ENCODE measurements around the gene GABRA1. TPM values are rescaled to one million over a fixed set of nuclear protein-coding genes. Genes with fewer than 3 reads are reported as not detected.

Gene GABRA1
- total and polyA plus RNA-seq, 2 donors (not counting 3 experiments of a cell fraction or from before 2014, with no cell fraction given): not detected

DNA sequence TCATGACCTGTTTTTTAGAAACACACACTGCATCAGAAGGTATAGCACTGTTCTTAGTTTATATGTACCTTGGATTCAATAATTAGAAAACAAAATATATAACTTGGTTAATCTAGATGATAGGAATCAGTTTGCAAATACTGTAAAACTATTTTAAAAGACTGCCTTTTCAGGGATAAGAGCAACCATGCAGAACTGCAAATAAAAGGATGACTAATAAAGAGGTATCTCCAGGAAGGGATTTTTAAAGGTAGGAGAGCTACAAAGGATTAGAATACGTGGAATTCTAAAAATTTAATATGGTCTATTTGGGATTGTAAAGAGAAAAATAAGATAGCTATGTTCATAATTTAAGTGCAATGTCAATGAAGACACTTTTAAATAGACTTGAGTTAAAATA, 9.4 kb downstream of the GABRA1 start:
- ChIA-PET CTCF (no interaction called here), POLR2A (no interaction called here)
- H3K27ac ChIP-seq (ENCODE audit: insufficient read depth, low read depth, low read length): no peak overlapping the region
- no peaks in the 10 kb centered on the region for H3K36me3 ChIP-seq (ENCODE audit: control insufficient read depth in 2 of 2, extremely low read depth in 1 of 2, insufficient read depth in 2 of 2, low read length in 2 of 2)
- no peaks in the 10 kb centered on the region for H3K9me1 ChIP-seq (replicated peaks; ENCODE audit: control insufficient read depth, extremely low read depth, insufficient read depth, low read length)
- DNase-seq (ENCODE audit: low read depth, low spot score) (no peak), FAIRE-seq (no peak)
- TF ChIP-seq, protein P1, sequence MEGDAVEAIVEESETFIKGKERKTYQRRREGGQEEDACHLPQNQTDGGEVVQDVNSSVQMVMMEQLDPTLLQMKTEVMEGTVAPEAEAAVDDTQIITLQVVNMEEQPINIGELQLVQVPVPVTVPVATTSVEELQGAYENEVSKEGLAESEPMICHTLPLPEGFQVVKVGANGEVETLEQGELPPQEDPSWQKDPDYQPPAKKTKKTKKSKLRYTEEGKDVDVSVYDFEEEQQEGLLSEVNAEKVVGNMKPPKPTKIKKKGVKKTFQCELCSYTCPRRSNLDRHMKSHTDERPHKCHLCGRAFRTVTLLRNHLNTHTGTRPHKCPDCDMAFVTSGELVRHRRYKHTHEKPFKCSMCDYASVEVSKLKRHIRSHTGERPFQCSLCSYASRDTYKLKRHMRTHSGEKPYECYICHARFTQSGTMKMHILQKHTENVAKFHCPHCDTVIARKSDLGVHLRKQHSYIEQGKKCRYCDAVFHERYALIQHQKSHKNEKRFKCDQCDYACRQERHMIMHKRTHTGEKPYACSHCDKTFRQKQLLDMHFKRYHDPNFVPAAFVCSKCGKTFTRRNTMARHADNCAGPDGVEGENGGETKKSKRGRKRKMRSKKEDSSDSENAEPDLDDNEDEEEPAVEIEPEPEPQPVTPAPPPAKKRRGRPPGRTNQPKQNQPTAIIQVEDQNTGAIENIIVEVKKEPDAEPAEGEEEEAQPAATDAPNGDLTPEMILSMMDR (IDR thresholded peaks at IDR 0.05; ENCODE audit: extremely low read depth in 1 of 2, insufficient read depth in 1 of 2, low read depth in 1 of 2, low read length in 2 of 2): no peak
- TF ChIP-seq MYC (IDR thresholded peaks at IDR 0.05; ENCODE audit: low read depth, low read length): no peak
- TF ChIP-seq POLR2AphosphoS5 (IDR thresholded peaks at IDR 0.05; ENCODE audit: insufficient read depth, low read depth, low read length): no peak
- no peak for TF ChIP-seq GATA2 (IDR thresholded peaks at IDR 0.05; ENCODE audit: insufficient read depth, insufficient read length, low read depth, low read length)
- no peak for TF ChIP-seq JUN (IDR thresholded peaks at IDR 0.05; ENCODE audit: borderline replicate concordance, insufficient read depth, insufficient read length, low read depth)
- no peaks in the 10 kb centered on the region for H3K4me1 ChIP-seq (ENCODE audit: control insufficient read depth, extremely low read depth, insufficient read depth, low read length)
- H3K79me2 ChIP-seq (ENCODE audit: control insufficient read depth, insufficient read depth, low read length): no peaks in the 10 kb centered on the region
- intact Hi-C loops (cut with micrococcal nuclease): no loop called here
- no peak overlapping the region for H3K9ac ChIP-seq (replicated peaks; ENCODE audit: extremely low read depth, insufficient read depth, low read length)
- no TSS peak for BruUV-seq (replicated peaks)
- no peaks in the 10 kb centered on the region for H4K20me1 ChIP-seq (replicated peaks; ENCODE audit: control insufficient read depth, extremely low read depth, insufficient read depth, low read length)
- dilution Hi-C loops (cut with MboI; ENCODE audit: extremely low pct_ligation_motif_present, low sequenced_read_pairs): no loop called here
- H2AFZ ChIP-seq (ENCODE audit: low read depth, low read length): no peak overlapping the region
- H3K9me3 ChIP-seq (replicated peaks; ENCODE audit: control insufficient read depth, insufficient read depth, low read length): no peaks in the 10 kb centered on the region
- no peak overlapping the region for H3K4me2 ChIP-seq (ENCODE audit: insufficient read depth, low read length)
- H3K27me3 ChIP-seq (ENCODE audit: control insufficient read depth in 2 of 2, insufficient read depth in 2 of 2, low read length in 2 of 2): no peaks in the 10 kb centered on the region
- no peak overlapping the region for H3K4me3 ChIP-seq (replicated peaks in 1 of 3; ENCODE audit: insufficient read depth in 1 of 3, low read depth in 1 of 3, low read length in 3 of 3)

DNA sequence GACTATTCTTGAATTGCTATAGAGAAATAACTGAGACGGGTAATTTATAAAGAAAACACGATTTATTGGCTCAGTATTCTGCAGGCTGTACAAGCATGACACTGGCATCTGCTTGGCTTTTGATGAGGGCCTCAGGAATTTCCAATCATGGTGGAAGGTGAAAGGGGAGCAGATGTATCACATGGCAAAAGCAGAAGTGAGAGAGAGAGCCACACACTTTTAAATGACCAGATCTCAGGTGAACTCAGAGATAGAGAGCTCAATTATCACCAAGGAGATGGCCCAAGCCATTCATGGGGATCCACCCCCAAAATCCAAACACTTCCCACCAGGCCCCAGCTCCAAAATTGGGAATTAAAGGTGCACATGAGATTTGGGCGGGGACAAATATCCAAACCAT, 15.3 kb downstream of the GABRA1 start:
- no TSS peak for BruUV-seq (replicated peaks)
- TF ChIP-seq GATA2 (IDR thresholded peaks at IDR 0.05; ENCODE audit: insufficient read depth, insufficient read length, low read depth, low read length) (no peak), POLR2A (IDR thresholded peaks at IDR 0.05; ENCODE audit: low read depth, low read length) (no peak), POLR2AphosphoS5 (IDR thresholded peaks at IDR 0.05; ENCODE audit: insufficient read depth, low read depth, low read length) (no peak), MYC (IDR thresholded peaks at IDR 0.05; ENCODE audit: low read depth, low read length) (no peak), EZH2 (IDR thresholded peaks at IDR 0.05; ENCODE audit: borderline replicate concordance, low read depth, low read length, severe bottlenecking) (no peak), FOS (IDR thresholded peaks at IDR 0.05; ENCODE audit: borderline replicate concordance, insufficient read depth, low read length) (no peak)
- TF ChIP-seq, protein P1 (IDR thresholded peaks at IDR 0.05; ENCODE audit: extremely low read depth in 1 of 2, insufficient read depth in 1 of 2, low read depth in 1 of 2, low read length in 2 of 2): no peak
- TF ChIP-seq, protein P2, sequence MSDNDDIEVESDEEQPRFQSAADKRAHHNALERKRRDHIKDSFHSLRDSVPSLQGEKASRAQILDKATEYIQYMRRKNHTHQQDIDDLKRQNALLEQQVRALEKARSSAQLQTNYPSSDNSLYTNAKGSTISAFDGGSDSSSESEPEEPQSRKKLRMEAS (IDR thresholded peaks at IDR 0.05; ENCODE audit: insufficient read depth, insufficient read length): no peak
- POLR2A ChIA-PET: no interaction called here
- intact Hi-C loops (cut with micrococcal nuclease): no loop called here
- CTCF ChIA-PET: no interaction called here
- Histone ChIP-seq H3K9me1 (replicated peaks; ENCODE audit: control insufficient read depth, extremely low read depth, insufficient read depth, low read length) (no peaks in the 10 kb centered on the region), H3K27me3 (ENCODE audit: control insufficient read depth in 2 of 2, insufficient read depth in 2 of 2, low read length in 2 of 2) (no peaks in the 10 kb centered on the region), H3K36me3 (ENCODE audit: control insufficient read depth in 2 of 2, extremely low read depth in 1 of 2, insufficient read depth in 2 of 2, low read length in 2 of 2) (no peaks in the 10 kb centered on the region), H3K4me1 (ENCODE audit: control insufficient read depth, extremely low read depth, insufficient read depth, low read length) (no peaks in the 10 kb centered on the region), H2AFZ (ENCODE audit: low read depth, low read length) (no peak overlapping the region), H3K9me3 (replicated peaks; ENCODE audit: control insufficient read depth, insufficient read depth, low read length) (peaks cover 2% of the 10 kb centered on the region), H3K79me2 (ENCODE audit: control insufficient read depth, insufficient read depth, low read length) (no peaks in the 10 kb centered on the region), H3K4me2 (ENCODE audit: insufficient read depth, low read length) (no peak overlapping the region), H3K27ac (ENCODE audit: insufficient read depth, low read depth, low read length) (no peak overlapping the region), H4K20me1 (replicated peaks; ENCODE audit: control insufficient read depth, extremely low read depth, insufficient read depth, low read length) (no peaks in the 10 kb centered on the region), H3K4me3 (replicated peaks in 1 of 3; ENCODE audit: insufficient read depth in 1 of 3, low read depth in 1 of 3, low read length in 3 of 3) (no peak overlapping the region), H3K9ac (replicated peaks; ENCODE audit: extremely low read depth, insufficient read depth, low read length) (no peak overlapping the region)
- DNase-seq (ENCODE audit: low read depth, low spot score): no peak
- dilution Hi-C loops (cut with MboI; ENCODE audit: extremely low pct_ligation_motif_present, low sequenced_read_pairs): no loop called here
- no peak for FAIRE-seq

All from endothelial cell of umbilical vein (primary cell).